ENCODE data around the gene ARL14EPL.

The ARL14EPL gene

DNA sequence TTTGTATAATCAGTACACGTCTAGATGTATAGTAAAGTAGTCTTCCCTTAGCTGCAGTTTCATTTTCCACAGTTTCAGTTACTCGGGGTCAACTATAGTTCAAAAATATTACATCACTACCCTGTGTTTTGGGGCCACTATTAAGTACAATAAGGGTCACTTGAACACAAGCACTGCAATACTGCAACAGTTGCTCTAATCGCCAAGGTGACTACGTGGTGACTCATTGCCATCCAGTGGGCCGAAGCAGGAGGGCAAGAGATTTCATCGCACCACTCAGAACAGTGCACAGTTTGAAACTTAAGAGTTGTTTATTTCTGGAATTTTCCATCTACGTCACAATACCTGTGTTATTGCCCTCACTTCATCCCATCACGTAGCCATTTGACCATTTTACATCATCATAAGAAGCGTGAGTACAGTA, at the start of gene ARL14EPL:
Gene ARL14EPL, plus strand, starts transcription at position 379 of the 424 bp plus-strand sequence. CDS start 18,994 bp downstream, outside the sequence.
- FAIRE-seq = no peak

DNA sequence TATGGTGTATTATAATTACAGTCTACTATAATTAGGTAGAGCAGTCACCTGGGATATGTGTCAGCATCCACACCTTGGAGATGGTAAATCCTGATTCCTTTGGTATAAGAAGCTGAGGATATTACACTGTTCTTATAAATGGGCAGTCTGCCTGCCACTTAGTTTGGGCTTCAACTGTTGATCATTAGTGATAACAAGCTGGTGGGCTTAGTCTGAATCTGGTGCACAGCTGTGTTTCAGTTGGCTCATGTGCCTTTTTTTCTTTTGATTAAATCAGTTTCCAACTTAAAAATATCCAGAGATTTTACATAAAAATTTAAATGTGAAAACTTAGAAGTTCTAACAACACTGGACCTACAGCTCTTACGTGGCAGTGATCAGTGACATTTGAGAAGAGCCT, 48.8 kb upstream of the ARL14EPL start:
- FAIRE-seq = no peak

GRCh38 chr5:115985802-115986757, 46.2 kb upstream of the ARL14EPL start:
- FAIRE-seq = no peak

DNA sequence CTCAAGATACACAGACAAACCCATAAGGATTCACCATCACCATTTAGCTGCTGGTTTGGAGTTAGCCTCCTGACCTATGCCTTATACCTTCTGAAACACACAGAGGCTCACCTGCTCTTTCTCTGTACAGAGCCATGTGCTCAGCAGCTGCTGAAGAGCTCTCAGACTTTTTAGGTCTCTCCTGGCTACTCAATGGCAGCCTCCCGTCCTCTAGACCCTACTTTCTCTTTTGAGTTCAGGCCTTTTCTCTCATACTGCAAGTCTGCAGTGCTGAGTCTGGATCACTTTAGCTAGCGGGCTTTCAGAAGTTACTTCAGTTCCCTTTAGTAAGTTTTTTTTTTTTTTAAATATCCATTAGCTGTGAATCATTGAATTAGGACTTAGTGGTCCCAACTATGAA, 44.3 kb upstream of the ARL14EPL start:
- no peak for FAIRE-seq

- no peak for FAIRE-seq
Observed at GRCh38 chr5:115992848-115993350, 39.4 kb upstream of the ARL14EPL start.

DNA sequence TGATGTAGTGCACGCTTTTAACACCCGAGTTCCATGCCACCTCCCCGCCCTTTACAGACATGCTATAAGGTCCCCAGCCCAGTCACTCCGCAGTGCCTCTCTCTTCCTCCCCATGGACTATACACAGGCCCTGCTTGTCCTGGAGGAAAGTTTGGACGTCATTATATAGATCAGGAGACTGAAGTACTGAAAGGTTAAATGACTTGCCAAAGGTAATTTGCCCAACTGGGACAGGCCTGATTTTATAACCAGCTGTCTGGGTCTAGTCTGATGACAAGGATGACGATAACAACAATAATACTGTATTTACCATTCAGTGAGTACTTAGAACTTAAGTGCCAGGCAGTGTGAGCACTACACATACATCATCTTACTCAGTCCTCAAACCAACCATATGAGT, 36.9 kb upstream of the ARL14EPL start:
- no peak for FAIRE-seq

GRCh38 chr5:116002116-116002906, 30.0 kb upstream of the ARL14EPL start:
- no peak for FAIRE-seq

DNA sequence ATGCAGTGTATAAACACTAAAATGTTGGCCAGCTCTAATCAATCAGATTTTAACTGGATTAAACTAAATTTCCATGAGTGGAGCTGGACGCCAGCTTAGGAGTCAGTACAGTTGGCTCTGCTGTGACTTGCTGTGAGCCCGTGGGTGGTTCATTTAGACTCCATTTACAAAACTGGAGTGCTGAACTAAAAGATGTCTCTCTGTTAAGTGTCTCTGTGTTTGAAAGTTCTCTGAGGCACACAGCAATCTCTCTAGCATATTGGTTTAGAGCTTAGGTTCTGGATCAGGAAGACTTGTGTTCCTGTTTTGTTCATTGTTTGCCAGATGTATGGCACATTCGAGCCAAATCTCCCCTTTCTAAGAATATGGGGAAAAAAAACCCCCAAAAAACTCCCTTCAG, 28.0 kb upstream of the ARL14EPL start:
- no peak for FAIRE-seq

DNA sequence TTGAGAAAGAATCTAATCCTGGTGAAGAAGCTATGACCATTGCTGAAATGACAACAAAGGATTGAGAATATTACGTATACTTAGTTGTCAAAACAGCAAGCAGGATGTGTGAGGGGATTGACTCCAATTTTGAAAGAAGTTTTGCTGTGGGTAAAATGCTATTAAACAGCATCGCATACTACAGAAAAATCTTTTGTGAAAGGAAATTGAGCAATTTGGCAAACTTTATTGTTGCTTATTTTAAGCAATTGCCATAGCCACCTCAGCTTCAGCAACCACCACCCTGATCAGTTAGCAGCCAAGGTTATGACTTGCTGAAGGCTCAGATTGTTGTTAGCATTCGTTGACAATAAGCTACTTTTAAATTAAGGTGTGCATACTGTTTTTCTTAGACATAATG, 22.5 kb upstream of the ARL14EPL start:
- no peak for FAIRE-seq

DNA sequence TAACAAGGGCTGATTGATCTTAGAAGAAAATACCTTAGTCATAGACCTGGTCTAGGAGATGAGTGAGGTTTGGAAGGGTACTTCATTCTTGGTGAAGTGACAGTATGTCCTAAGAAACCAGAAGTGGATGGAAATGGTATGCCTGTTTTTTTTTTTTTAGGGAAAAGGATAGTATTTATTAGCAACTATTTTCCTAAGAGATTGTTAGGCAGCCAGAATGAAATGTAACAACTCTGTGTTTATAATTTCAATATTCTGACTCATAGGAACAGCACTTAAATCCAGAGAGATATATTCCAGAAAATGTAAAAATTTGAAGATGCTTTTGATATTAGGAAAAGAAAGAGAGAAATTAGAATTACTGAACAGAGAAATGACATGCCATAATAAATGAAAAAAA, 21.2 kb upstream of the ARL14EPL start:
- FAIRE-seq = no peak

- no peak for FAIRE-seq
Observed at GRCh38 chr5:116013207-116013785, 19.0 kb upstream of the ARL14EPL start.

DNA sequence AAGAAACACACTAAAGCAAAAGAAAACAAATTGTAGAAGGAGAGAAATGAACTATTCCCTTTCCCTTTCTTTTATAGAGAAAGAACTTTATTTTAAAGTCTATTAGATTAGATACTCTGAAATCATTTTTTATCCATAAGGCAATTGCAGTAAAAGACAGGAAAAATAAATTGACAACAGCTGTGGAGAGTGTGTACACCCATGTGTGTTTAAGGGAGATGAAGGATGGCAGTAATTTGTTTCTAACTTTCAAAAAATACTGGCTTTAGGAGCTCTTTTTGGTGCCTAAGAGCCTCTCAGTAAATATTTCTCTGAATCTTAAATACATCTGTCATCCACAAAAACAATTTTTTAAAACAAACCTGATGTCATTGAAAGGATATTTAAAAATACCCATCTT, 18.3 kb upstream of the ARL14EPL start:
- FAIRE-seq = no peak

DNA sequence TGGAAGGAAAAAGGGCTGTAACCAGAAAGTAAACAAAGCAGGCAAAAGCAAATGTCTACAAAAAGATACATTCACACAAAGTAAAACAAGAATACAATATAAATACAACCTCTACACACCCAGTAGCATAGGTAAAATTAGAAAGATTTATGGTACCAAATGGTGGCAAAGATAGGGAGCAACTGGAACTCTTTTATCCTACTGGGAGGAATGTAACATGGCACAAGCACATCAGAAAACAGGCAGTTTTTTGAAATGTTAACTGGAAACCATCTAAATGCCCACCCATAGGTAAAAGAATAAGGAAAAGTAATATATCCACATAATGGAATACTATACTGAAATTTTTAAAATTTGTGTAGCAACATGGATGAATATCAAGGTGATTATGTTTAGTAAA, 8.7 kb upstream of the ARL14EPL start:
- no peak for FAIRE-seq

GRCh38 chr5:116025866-116026265, 6.4 kb upstream of the ARL14EPL start:
- no peak for FAIRE-seq

DNA sequence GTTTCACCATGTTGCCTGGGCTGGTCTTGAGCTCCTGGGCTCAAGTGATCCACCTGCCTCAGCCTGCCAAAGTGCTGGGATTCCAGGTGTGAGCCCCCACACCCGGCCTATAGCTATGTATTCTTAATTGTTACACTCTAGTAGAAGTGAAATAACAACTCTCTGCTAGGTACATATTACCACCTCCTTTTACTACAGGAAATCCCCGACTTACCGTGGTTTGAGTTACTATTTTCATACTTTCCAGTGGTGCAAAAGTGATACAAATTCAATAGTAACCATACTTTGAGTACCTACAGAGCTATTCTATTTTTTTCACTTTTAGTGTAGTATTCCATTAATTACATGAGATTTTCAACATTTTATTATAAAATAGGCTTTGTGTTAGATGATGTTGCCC, 719 bp downstream of the ARL14EPL start:
- no peak for FAIRE-seq

DNA sequence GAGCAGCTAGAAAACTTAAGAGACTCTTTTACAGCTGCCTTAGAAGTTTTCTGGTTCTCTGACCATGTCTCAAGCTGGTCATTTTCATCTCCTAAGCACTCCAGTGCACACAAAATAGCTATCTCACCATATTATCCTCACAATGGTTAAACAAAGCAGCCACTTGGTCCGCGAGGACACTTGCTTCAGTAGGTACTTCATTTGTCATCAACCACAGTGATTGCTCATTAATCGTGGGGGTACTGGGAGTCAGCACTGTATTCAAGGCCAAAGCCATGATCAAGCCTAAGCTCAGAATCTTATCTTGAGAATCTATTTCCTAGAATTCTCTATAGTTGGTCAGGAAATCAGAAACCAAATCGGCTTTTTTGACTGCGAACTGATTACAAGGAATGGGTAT, 2.9 kb downstream of the ARL14EPL start:
- FAIRE-seq = no peak

DNA sequence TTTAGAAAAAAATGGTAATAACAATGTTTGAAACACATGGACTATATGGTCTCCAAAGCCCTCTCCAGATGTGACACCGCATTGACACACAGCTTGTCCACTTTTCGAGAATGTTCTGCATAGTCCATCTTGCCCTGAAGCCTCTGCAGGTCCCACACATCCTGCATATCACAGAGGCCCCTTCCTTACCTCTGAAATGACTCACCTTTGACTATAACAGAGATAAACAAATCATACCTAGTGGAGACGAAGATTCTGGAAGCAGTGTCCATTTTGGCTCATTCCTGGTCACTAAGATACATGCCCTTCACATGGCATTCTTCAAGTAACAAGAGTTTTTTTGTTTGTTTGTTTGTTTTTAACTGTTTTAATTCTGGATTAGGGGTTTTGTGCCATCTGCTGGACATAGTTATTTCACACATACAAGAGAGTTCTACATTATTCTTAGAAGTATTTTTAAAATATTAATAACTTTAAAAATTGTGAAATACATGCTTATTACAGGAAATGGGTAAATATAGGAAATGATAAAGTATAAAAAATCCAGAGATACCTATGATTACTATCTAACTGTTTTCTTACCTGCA, 5.1 kb downstream of the ARL14EPL start:
- no peak for FAIRE-seq

- FAIRE-seq = no peak
Observed at GRCh38 chr5:116038817-116039216, 6.5 kb downstream of the ARL14EPL start.

DNA sequence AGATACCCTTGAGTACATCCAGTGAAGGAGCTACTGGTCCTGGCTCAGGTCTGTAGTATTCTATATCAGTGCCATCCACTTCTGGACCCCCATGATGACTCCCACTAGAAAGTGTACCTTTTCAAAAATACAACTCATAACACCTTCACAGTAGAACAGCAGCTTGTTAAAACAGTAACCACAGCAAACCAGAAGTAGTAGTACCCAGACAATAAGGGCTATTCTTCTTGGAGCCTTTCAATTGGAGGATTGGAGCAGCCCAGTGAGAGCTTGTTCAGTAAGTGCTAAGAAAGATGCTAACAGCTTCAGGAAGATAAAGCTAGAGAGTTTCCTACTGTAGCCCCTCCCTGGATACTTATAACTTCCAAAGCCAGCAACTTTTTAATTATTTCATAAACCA, 10.1 kb downstream of the ARL14EPL start:
- FAIRE-seq = no peak

DNA sequence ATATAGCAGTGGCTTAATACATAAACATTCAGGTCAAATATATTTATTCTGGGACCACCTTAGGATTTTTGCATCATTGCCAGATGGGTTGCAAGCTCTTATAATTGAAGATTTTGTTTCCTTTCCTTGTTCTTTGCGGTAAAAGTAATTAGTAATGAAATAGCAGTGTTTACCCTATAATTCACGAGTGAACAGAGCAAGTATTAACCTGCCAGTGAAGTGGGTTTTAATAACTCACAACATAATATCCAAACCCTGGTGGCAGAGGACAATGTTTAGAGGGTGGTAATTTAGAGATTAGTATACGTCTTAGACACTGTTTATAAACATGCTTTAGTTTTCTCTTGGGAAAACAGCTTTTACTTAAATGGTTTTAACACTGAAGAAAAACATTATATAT, 11.8 kb downstream of the ARL14EPL start:
- no peak for FAIRE-seq

DNA sequence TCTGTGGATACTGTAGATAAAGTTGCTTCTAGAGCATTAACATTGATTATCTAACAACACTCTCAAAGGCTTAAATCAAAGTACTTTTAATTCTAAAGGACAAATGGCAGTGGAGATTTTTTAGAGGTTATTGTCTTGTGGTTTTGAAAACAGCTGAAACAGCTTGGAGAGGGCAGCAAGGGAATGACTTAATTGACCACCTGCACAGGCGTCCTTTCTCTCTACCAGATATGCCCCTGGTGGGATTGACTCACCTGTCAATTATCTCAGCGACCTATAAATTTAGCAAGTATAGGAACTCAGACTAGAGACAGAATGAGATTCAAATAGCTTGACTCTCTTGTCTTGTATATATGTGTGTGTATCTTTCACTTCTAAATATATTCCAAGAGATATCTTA, 13.5 kb downstream of the ARL14EPL start:
- no peak for FAIRE-seq

- FAIRE-seq = no peak
Observed at GRCh38 chr5:116046261-116046660, 14.0 kb downstream of the ARL14EPL start.

GRCh38 chr5:116046823-116047222, 14.6 kb downstream of the ARL14EPL start:
- FAIRE-seq = no peak
